Right forelimb (tissue), 1 donor: ENCODE data around the gene ALX3.
"Not testable (repeated sequence)": the region's sequence is repeated elsewhere in the genome, so short reads cannot be mapped to it uniquely, and the experiment has no call there.

ENCODE experiments used
- DNase-seq: peaks from one replicate; pipeline ENCODE4 v3.0.0-alpha.2; 2018

The ALX3 gene

DNA sequence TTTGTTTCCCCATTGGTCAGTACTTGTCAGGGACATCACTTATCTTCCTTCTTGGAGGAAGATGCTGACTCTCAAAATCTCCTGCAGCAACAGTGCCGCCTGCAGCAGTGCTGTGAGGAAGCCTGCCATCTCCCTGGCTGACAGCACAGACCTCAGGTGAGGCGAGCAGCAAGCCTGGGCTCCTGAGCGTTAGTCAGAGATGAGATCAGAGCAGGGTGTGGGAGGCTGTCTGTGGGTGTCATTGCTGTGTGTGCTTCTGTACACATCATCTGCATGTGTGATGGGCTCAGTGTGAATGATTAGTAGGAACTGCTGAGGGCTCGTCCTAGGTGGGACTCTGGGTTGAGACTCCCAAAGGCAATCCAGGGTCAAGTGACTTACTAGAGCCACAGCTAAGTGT is 29.9 kb downstream of the ALX3 start:
- no peak for DNase-seq

DNA sequence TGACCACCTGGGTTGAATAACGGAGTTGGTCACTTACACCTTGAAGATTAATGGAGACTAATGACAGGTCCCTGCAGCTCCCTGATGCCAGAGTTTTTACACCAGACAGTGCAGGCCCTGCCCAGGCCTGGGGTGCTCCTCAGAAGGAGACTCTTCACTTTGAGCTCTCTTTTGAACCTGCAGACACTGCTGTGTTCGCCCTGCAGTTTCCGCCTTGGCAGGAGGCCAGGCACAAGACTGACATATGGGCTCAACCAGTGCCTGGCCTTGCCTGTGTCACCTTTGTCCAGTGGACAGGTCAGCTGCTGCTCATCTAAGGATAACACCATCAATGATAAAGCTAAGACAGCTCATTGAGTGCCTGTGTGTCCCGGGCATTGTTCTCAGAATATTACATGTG is 30.8 kb downstream of the ALX3 start:
- no peak for DNase-seq

DNA sequence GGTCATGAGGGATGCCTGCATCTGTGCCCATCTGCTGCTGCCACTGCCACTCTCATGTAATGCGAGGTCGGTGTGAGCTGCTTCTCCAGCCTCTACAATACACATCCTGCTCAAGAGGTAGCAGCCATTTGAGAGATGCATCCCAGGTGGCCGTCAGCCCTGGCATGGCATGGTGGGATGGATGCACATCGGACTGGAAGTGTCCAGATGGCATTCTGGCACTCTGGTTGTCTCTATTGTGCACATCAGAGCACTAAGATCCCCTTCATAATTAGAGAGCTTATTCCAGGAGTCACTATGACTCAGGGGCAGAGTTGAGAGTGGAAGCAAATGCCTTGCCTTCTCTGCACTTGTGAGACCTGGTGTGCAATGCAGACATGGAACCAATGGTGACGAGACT is 32.2 kb downstream of the ALX3 start:
- no peak for DNase-seq

DNA sequence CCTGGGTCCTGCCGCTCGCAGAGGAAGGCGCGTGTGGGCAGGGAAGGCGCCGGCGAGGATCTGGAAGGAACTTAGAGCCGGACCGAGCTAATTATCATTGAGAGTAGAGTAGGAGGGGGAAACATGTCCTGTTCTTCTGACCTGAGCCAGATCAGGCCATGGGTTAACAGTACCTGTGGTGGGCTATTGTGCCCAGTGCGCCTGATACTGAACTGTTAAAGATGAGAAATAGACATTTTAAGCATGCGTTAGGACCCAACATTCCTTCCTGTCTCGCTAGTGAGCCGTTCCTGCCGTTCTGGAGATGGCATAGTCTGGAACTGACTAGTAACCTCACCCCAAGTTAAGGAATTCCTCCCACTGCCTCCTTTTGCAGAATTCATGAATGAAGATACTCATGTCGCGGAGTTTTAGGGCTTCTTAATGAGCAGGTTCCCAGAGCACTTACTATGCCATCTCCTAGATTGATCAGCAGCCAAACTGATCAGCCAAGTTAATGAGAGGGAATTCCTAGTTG is 35.2 kb downstream of the ALX3 start:
- DNase-seq: no peak

DNA sequence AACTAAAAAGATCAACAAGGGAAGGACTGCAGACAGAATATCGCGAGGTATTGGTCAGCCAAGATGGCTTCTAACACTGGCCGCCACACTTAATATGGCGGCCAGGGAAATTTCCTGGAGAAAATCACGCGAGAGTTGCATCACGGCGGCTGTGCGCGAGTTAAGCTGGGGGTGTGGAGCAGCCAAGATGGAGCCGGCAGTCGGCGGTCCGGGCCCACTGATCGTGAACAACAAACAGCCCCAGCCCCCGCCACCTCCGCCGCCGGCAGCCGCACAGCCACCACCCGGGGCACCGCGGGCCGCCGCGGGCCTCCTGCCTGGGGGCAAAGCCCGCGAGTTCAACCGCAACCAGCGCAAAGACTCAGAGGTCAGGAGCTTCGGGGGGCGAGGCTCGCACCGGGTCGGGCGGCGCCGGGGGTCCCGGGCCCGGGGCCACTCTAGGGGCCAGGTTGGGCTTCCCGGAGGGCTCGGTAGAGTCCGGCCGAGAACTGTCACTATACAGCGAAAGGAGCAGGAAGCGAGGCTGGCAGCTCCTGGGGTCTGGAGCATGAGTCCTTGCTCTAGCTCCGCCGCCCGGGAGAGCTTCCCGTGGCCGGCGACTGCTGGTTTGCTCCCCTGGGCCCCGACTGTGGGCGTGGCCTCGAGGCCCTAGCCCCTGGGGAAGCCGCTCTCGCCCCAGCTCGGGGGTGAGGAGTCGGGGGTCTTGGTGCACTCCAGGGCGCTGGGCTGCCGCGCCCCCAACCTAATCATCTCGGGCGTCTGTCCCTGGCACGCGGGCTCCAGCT is 35.8 kb downstream of the ALX3 start, which contains the start of gene STRIP1:
Gene STRIP1 (plus strand): TSS at position 174 of the 785 bp plus-strand sequence. CDS start 14 bp downstream, at position 188.
- DNase-seq: peak; percentile 94

DNA sequence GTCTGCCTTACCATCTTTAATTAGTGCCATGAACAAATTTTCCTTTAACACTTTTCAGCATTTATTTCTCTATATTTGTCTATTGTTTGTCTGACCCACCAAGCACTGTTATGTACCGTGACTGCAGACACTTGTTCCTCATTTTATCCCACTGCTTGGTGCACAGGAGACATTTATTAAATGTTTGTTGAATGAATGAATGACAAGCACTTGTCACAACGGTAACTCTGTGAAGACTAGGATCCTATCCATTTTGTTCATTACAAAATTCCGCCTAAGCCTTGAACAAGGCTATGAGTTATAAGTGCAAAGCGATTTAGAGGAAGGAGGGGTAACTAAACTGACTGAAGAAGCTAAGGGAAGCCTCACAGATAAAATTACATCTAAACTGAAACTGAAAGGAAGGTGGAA is 36.4 kb downstream of the ALX3 start:
- no peak for DNase-seq

DNA sequence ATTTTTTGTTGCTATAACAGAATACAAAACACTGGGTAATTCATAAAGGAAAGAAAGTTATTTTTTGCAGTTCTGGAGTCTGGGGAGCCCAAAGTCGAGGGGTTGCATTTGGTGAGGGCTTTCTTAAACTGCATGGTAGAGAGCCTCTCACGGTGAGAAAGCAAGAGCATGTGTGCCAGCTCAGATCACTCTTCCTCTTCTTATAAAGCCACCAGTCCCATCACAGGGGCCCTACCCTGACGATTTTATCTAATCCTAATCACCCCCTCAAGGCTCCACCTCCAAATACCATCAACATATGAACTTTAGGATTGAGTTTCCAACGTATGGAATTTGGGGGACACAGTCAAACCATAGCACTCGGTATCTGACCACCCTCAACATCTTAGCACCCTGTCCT is 37.1 kb downstream of the ALX3 start:
- DNase-seq: no peak

DNA sequence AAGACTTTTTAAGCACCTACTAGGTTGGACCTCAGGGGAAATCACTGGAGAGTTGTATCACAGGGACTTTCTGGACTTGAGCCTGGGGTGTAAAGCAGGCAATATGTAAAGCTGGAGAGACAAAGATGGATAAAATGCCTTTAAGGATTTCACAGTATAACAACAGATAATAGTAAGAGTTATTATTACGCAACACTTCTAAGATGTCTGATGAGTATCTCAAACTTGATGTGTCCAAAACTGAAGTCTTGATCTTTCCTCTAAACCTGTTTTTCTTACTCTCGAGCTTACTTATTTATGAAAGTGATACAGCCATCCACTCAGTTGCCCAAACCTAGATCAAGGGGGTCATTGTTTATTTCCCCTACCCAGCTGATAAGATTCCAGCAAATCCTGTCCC is 38.1 kb downstream of the ALX3 start:
- no peak for DNase-seq

DNA sequence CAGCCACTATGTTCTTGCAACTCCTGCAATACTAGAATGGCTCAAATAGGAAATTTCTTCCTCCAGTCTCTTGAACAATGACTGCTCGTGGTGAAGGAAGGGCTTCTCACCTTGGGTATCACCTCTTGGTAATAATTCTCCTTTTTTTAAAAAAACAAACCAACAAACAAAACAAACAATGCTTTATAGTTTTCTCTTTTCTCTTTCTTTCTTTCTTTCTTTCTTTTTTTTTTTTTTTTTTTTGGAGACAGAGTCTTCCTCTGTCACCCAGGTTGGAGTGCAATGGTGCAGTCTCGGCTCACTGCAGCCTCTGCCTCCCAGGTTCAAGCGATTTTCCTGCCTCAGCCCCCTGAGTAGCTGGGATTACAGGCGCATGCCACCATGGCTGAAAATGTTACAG is 39.8 kb downstream of the ALX3 start:
- DNase-seq: not testable (repeated sequence)

DNA sequence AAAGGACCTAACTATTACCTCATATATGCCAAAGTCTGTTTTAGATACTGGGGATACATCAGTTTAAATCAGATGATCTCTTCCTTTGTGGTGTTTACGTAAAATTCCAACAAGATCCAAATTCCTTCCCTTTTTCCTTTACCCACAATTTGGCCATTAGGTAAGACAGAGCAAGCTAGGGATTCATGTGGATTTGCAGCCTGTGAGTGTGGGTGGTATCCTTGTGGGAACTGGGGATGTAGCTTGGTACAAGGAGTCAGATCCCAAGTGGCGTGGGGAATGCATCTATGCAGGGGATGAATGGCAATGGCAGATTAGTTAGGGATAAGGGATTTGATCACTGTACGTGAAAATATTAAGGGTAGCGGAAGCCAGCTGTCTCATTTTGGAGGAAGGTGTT is 45.9 kb downstream of the ALX3 start:
- no peak for DNase-seq

DNA sequence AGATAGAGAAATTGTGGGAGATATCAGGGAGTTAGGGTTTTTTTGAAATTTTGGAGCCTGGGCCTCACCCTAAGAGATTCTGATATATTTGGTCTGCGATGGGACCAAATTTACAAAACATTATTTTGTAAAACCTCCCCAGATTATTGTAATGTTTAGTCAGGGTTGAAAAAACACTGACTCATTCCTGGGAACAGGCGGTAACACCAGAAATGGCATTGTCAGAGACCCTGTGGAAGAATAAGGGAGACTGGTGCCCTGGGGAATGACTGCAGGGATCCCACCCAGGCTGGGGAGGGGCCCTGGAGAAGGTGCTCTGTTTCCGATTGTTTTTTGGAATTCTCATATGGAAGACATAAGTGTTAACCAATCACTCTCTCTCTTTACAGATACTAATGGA is 49.2 kb downstream of the ALX3 start:
- DNase-seq: no peak

DNA sequence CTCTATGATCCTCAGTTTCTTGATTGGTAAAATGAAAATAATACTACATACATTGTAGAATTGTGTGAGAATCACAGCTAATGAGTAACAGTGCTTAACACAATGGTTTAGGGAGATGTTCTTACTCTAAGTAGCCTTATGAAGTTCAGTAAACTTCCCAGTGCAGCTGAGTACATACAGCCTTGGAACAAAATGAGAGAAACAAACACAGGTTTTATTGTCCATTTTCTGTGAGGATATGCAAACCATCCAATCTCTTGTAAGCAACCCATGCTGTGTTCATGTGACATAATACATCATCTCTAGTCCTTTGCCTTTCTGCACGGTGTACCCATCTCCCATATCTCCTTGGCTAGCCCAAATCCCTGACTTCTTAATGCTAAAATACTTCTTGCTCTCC is 50.7 kb downstream of the ALX3 start:
- no peak for DNase-seq

DNA sequence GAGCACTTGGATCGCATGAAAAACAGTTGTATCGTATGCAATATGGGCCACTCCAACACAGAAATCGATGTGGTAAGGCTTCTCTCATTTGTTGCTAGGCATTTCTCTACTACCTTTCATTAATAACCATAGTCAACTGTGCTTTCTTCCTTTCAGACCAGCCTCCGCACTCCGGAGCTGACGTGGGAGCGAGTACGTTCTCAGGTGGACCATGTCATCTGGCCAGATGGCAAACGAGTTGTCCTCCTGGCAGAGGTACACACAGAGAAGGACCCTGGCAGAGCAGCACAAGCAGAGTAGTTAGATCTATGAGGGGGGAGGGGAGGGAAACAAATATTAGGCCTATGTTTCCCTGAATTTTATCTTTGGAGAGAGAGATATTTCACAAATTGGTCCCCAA is 52.1 kb downstream of the ALX3 start:
- DNase-seq: no peak

DNA sequence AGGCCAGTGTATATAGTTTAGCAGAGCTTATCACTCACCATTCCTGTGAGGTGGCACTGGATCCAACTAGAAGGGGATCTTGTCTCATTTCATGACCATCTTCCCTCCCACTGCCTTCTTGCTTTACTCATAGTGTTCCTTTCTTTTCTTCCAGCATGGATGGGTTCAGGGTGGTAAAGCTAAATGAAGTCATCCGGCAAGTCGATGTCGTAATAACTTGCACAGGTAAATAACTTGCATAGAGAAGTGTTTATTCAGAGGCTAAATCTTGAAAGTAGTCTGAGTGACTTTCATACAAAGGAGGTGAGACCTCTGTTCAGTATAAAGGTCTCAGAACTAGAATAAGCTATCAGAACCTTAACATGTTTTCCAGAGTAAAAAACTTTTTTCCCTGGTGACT is 52.7 kb downstream of the ALX3 start:
- no peak for DNase-seq

DNA sequence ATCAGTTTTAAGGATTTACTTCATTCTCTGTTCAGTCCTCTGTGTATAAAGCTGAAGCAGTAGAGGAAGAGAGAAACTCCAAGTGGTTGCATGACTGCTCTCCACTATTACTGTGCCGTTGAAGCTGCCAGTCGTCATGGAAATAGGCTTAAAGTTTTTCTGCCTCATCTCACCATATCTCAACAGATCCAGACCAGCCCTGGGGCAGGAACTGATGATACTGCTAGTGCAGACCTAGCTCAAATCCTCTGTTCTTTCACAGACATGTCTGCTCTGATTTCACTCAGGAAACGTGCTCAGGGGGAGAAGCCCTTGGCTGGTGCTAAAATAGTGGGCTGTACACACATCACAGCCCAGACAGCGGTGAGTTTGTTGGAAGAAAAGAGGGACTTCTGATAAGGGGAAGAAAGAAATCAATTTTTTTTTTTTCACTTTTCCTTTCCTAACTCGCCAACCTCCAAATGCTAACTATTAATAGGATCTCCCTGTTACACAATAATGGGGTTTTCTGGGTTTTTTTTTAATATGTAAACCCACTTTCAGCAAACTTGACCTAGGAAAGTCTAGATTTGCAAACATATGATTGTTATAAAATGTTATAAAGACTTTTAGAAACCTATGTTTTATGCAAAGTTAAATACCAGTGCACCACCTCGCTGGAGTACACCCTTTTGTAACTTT is 58.2 kb downstream of the ALX3 start:
- no peak for DNase-seq

DNA sequence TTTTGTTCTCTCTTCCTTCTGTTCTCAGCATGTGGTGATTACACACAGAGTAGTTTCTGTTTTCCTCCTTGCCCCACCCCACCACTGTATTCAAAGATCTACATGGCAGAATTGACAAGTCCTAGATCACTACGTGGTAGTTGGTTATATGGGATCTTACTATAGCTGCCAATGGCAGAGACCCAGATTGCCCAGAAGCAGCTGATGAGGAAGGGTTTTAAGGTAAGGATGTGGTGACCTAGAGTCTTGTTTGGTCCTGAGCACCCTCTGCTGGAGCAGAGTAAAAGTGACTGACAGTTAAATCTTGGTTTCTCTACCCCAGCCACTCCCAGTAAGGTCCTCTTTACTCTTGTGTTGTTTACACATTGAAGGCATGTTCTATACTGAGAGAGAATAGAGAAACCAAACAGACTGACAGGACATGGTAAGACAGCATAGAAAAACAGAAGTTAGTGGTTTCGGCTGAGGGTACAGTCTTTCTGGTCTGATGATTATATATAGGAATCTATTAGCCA is 58.9 kb downstream of the ALX3 start:
- no peak for DNase-seq
